AG09309 (cell line): ENCODE measurements around the gene IL13RA2.

ENCODE experiments used
- DNase-seq: peaks from one replicate; pipeline ENCODE4 v3.0.0-alpha.2; 2010; ENCODE audit warnings: low read depth
- H3K4me3 ChIP-seq: 2 replicates; pipeline ENCODE4 v1.5.1; 2011; ENCODE audit warnings: mild to moderate bottlenecking, low read depth, low read length, moderate library complexity; ENCODE audit not compliant: control insufficient read depth
- TF ChIP-seq, protein P1 (sequence below): IDR thresholded peaks from 2 replicates; pipeline ENCODE4 v1.5.1; 2011; ENCODE audit warnings: mild to moderate bottlenecking, low read depth, low read length, inconsistent platforms; ENCODE audit not compliant: insufficient read depth, control insufficient read depth; ENCODE audit errors: missing control alignments

The IL13RA2 gene

DNA sequence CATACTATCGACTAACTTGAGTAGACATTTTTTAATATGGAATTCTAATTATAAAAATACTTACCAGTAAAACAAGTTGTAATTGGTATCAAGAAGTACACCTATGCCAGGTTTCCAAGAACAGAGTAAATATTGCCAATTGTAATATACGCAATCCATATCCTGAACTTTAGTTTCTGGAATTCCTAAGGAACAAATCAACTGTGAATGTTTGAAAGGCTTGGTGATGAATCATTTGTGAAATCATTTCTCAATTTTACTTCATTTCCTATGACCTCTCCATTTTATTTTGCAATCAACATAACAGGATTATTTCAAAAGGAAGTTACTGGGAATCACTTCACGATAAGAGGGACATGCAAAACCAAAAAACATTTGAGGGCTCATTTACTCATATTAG lies 3.7 kb downstream of the IL13RA2 start:
- TF ChIP-seq, protein P1, sequence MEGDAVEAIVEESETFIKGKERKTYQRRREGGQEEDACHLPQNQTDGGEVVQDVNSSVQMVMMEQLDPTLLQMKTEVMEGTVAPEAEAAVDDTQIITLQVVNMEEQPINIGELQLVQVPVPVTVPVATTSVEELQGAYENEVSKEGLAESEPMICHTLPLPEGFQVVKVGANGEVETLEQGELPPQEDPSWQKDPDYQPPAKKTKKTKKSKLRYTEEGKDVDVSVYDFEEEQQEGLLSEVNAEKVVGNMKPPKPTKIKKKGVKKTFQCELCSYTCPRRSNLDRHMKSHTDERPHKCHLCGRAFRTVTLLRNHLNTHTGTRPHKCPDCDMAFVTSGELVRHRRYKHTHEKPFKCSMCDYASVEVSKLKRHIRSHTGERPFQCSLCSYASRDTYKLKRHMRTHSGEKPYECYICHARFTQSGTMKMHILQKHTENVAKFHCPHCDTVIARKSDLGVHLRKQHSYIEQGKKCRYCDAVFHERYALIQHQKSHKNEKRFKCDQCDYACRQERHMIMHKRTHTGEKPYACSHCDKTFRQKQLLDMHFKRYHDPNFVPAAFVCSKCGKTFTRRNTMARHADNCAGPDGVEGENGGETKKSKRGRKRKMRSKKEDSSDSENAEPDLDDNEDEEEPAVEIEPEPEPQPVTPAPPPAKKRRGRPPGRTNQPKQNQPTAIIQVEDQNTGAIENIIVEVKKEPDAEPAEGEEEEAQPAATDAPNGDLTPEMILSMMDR, result no peak

DNA sequence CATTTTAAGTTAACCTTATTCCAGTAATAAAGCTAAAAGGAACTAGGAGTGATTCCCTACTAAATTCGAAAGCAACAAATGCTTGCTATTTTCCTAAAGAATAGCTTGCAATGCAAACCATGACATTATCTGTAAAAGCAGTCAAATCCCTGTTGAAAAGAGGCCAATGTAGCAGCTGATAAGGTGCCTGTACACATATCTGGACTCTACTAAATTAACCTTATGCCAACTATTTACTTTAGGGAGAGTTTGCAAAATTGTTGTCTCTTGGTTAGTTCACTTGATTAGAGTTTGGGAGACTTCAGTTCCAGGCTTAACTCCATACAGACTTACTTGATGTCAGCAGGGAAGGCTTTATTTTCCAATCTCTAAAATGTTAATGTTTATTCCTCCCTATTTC lies 6.0 kb downstream of the IL13RA2 start:
- TF ChIP-seq, protein P1, result no peak
- H3K4me3 ChIP-seq, result no peak overlapping the region

More for the DNA sequence above, 3.7 kb downstream of the IL13RA2 start:
- no peak for DNase-seq
- no peak overlapping the region for H3K4me3 ChIP-seq

DNA sequence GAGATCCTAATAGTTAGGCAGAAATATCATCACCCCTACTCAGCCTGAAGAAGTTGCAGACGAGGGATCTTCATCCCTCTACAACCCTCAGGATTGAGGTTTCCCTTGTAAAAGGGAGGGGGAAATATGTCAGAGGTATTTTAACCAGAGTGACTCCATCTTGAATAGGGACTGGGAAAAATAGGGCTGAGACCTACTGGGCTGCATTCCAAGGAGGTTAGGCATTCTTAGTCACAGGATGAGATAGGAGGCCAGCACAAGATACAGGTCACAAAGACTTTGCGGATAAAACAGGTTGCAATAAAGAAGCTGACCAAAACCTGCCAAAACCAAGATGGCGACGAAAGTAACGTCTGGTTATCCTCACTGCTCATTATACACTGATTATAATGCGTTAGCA lies 17.5 kb downstream of the IL13RA2 start:
- TF ChIP-seq, protein P1, result no peak
- H3K4me3 ChIP-seq, result no peak overlapping the region
- no peak for DNase-seq

More for the DNA sequence above, 6.0 kb downstream of the IL13RA2 start:
- no peak for DNase-seq

DNA sequence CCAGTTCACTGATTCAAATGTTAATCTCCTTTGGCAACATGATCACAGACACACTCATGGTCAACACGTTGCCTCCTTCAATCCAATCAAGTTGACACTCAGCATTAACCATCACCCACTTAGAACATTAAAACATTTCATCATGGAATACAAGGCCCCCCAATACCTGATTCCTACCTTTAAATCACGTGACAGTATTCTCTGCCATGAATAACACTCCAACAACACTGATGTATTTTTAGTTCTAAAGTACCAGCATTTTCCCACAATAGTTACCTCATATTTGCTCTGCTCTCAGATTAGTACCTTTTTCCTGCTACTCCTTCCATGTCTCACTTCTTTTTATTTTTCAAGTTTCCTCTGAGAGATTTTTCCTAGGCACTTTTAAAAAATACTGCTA lies 19.6 kb downstream of the IL13RA2 start:
- no peak overlapping the region for H3K4me3 ChIP-seq
- TF ChIP-seq, protein P1, result no peak
- no peak for DNase-seq

DNA sequence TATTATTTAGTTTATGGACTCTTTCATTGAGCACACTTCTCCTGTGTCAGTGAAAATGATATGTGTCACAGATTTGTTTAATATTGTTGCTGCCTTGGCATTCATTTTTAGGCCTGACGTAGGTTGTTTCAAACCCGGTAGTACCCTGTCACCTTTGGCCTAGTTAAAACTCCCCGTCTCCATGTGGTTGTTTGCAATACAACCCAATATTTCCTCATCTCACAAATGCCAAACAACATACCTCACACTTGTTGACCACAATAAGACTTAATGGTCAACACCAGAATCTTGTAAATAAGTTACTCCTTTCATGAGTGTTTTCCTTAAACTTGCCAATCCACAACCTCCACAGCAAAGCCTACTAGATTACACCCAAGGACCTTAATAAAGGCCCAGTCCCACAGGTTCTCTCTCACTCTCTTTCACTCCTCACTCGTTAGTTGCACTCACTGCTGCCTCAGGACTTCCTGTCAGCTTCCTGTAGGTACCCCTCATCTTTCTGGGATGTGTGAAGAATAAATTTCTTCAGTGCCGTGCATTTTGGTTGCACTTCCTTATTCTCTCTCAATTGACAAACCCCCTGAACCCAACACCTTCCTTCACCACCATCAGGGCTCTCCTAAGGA lies 31.3 kb downstream of the IL13RA2 start:
- TF ChIP-seq, protein P1, result no peak
- DNase-seq, result no peak
- H3K4me3 ChIP-seq, result no peak overlapping the region

DNA sequence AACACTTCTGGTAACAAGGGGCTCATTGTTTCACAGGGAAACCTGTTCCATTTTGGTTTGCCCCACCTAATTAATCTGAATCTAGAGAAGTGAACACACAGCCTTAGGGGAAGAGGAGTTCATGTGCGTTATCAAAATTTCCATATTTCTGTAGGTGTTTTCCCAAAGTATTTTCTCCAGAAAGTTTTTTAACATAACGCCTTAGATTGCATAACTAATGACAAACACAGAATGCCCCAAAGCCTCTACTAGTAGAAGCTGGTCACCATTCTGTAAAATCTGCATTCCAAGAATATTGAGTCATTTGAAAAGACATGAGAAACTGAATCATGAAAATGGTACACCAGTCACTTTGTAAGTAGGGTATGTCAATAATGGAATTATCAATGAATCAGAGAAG lies 41.1 kb downstream of the IL13RA2 start:
- peak; percentile 21 for DNase-seq
- TF ChIP-seq, protein P1, result no peak
- H3K4me3 ChIP-seq, result no peak overlapping the region
